NOMO-1 treated with dmso at 0.1 percent for 144 hours (cell line): ENCODE data around the gene RAB6A.

Source experiments
- DNase-seq: peaks from one replicate; lab custom pipeline; 2025; ENCODE audit not compliant: unreplicated experiment; lab: John Stamatoyannopoulos, UW

RAB6A gene

GRCh38 chr11:73633999-73634398, 126.9 kb downstream of the RAB6A start:
- no peak for DNase-seq

DNA sequence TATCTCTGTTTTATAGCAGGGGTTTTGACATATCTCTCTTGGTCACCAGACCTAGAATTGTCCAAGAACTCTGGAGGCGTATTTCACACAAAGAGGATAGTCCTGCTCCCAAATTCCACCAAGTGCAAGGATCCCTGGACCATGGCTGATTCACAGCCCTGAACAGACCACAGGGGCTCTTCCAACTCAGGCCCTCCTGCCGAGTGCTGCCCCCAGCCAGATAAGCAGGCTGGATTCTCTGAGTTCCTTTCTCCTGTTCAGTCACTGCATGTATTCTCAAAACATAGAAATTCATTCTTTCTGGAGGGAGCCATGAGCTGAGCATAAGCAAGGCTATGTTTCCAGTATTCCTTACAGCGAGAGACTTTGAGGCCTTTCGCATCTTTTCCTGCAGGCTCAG, 127.9 kb downstream of the RAB6A start:
- DNase-seq, result no peak

DNA sequence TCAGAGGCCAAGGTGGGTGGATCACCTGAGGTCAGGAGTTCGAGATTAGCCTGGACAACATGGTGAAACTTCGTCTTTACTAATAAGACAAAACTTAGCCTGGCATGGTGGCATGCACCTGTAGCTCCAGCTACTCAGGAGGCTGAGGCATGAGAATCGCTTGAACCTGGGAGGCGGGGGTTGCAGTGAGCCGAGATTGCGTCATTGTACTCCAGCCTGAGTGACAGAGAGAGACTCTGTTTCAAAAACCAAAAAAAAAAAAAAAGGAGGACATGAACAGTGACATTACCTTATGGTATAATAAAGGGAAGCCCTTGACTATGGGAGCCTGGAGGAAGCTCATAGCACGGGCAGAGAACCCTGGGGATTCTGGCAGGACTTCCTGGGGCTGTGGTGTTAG, 131.0 kb downstream of the RAB6A start:
- no peak for DNase-seq

- peak; percentile 45 for DNase-seq
These were observed 135.1 kb downstream of the RAB6A start for GRCh38 chr11:73625696-73626318.
